T47D (cell line): ENCODE results near the gene SALL4.
"Not testable (repeated sequence)": the region's sequence is repeated elsewhere in the genome, so short reads cannot be mapped to it uniquely, and the experiment has no call there.

ENCODE experiments used
- DNase-seq, 2 experiments: peaks; one replicate each; pipeline versions ENCODE4 v3.0.0 to v3.0.0-alpha.2; 2011 to 2012; ENCODE audit warnings: low read depth in 1 of 2, low spot score in 1 of 2
- JUND ChIP-seq: IDR thresholded peaks from 2 replicates; pipeline ENCODE4 v1.6.1; 2012; ENCODE audit warnings: low read depth
- in situ Hi-C: cut with HindIII; loops from 2 replicates; pipeline ENCODE4 v1.10.0; 2016; ENCODE audit warnings: low sequenced_read_pairs, low pct_unique_long_range_greater_than_20kb

The SALL4 gene

GRCh38 chr20:51802170-51802751 lies at the start of gene SALL4:
TSS of gene SALL4 (minus strand) at chr20:51802521. CDS start at chr20:51802408, 113 bp downstream.
- in situ Hi-C loops = no loop called here
- TF ChIP-seq JUND = no peak
- DNase-seq = no peak

- no peak for DNase-seq
- TF ChIP-seq JUND = no peak
- in situ Hi-C loops = no loop called here
Measured at GRCh38 chr20:51848346-51848745, 46.0 kb upstream of the SALL4 start.

GRCh38 chr20:51840865-51841264 lies 38.5 kb upstream of the SALL4 start:
- TF ChIP-seq JUND = no peak
- in situ Hi-C loops = no loop called here
- no peak for DNase-seq

- in situ Hi-C loops = no loop called here
- DNase-seq = no peak
- no peak for TF ChIP-seq JUND
Measured at GRCh38 chr20:51837876-51838420, 35.6 kb upstream of the SALL4 start.

- TF ChIP-seq JUND = no peak
- in situ Hi-C loops = no loop called here
- DNase-seq = no peak
Measured at GRCh38 chr20:51837436-51837835, 35.1 kb upstream of the SALL4 start.

- peak; percentile 24 to 67 for DNase-seq
- TF ChIP-seq JUND = no peak
- in situ Hi-C loops = no loop called here
Measured at GRCh38 chr20:51833326-51833725, 31.0 kb upstream of the SALL4 start.

GRCh38 chr20:51832276-51832675 lies 30.0 kb upstream of the SALL4 start:
- TF ChIP-seq JUND = no peak
- DNase-seq = no peak
- in situ Hi-C loops = no loop called here

- in situ Hi-C loops = no loop called here
- DNase-seq = no peak
- no peak for TF ChIP-seq JUND
Measured at GRCh38 chr20:51831866-51832265, 29.5 kb upstream of the SALL4 start.

GRCh38 chr20:51830538-51830937 lies 28.2 kb upstream of the SALL4 start:
- in situ Hi-C loops = no loop called here
- DNase-seq = no peak
- no peak for TF ChIP-seq JUND

GRCh38 chr20:51828762-51829161 lies 26.4 kb upstream of the SALL4 start:
- no peak for DNase-seq
- TF ChIP-seq JUND = no peak
- in situ Hi-C loops = no loop called here

- no peak for DNase-seq
Measured at GRCh38 chr20:51826372-51826771, 24.1 kb upstream of the SALL4 start.

GRCh38 chr20:51818479-51819008 lies 16.2 kb upstream of the SALL4 start:
- in situ Hi-C loops = no loop called here
- DNase-seq = no peak
- TF ChIP-seq JUND = no peak

More at GRCh38 chr20:51826372-51826771, 24.1 kb upstream of the SALL4 start:
- in situ Hi-C loops = no loop called here
- TF ChIP-seq JUND = no peak

- in situ Hi-C loops, DNase-seq: not testable (repeated sequence)
Measured at GRCh38 chr20:51816856-51817255, 14.5 kb upstream of the SALL4 start.
